ENCODE results near the gene JADE3.
"Not testable (repeated sequence)": the region's sequence is repeated elsewhere in the genome, so short reads cannot be mapped to it uniquely, and the experiment has no call there.

JADE3 gene

GRCh38 chrX:46929439-46930261, 17.4 kb downstream of the JADE3 start:
- no peak for DNase-seq (ENCODE audit: low read depth in 2 of 2, low spot score in 1 of 2)

- no peak for DNase-seq (ENCODE audit: low read depth in 2 of 2, low spot score in 1 of 2)
These were observed 23.1 kb downstream of the JADE3 start for GRCh38 chrX:46935295-46935694.

- no peak for DNase-seq (ENCODE audit: low read depth in 2 of 2, low spot score in 1 of 2)
These were observed 26.4 kb downstream of the JADE3 start for GRCh38 chrX:46938589-46938988.

- DNase-seq (ENCODE audit: low read depth in 2 of 2, low spot score in 1 of 2) = no peak
These were observed 29.1 kb downstream of the JADE3 start for GRCh38 chrX:46941341-46941740.

- no peak for DNase-seq (ENCODE audit: low read depth in 2 of 2, low spot score in 1 of 2)
These were observed 40.9 kb downstream of the JADE3 start for GRCh38 chrX:46953137-46953527.

GRCh38 chrX:46953597-46953996, 41.4 kb downstream of the JADE3 start:
- no peak for DNase-seq (ENCODE audit: low read depth in 2 of 2, low spot score in 1 of 2)

GRCh38 chrX:46954716-46955115, 42.5 kb downstream of the JADE3 start:
- no peak for DNase-seq (ENCODE audit: low read depth in 2 of 2, low spot score in 1 of 2)

GRCh38 chrX:46956589-46956988, 44.4 kb downstream of the JADE3 start:
- not testable (repeated sequence) for DNase-seq (ENCODE audit: low read depth in 2 of 2, low spot score in 1 of 2)

GRCh38 chrX:46957297-46957696, 45.1 kb downstream of the JADE3 start:
- DNase-seq (ENCODE audit: low read depth in 2 of 2, low spot score in 1 of 2) = no peak

GRCh38 chrX:46959101-46959500, 46.9 kb downstream of the JADE3 start:
- DNase-seq (ENCODE audit: low read depth in 2 of 2, low spot score in 1 of 2) = no peak

GRCh38 chrX:46959985-46960700, 47.9 kb downstream of the JADE3 start:
- no peak for DNase-seq (ENCODE audit: low read depth in 2 of 2, low spot score in 1 of 2)

- no peak for DNase-seq (ENCODE audit: low read depth in 2 of 2, low spot score in 1 of 2)
These were observed 48.9 kb downstream of the JADE3 start for GRCh38 chrX:46961097-46961496.

GRCh38 chrX:46961574-46962283, 49.5 kb downstream of the JADE3 start:
- DNase-seq (ENCODE audit: low read depth in 2 of 2, low spot score in 1 of 2) = no peak

- DNase-seq (ENCODE audit: low read depth in 2 of 2, low spot score in 1 of 2) = no peak
These were observed 53.0 kb downstream of the JADE3 start for GRCh38 chrX:46965125-46965758.

GRCh38 chrX:46967547-46967946, 55.3 kb downstream of the JADE3 start:
- DNase-seq (ENCODE audit: low read depth in 2 of 2, low spot score in 1 of 2) = no peak

GRCh38 chrX:46977046-46977445, 64.8 kb downstream of the JADE3 start:
- not testable (repeated sequence) for DNase-seq (ENCODE audit: low read depth in 2 of 2, low spot score in 1 of 2)

GRCh38 chrX:46978341-46979291, 66.4 kb downstream of the JADE3 start:
- peak; percentile 32 to 47 for DNase-seq (ENCODE audit: low read depth in 2 of 2, low spot score in 1 of 2)

- no peak for DNase-seq (ENCODE audit: low read depth in 2 of 2, low spot score in 1 of 2)
These were observed 72.5 kb downstream of the JADE3 start for GRCh38 chrX:46984705-46985104.

- DNase-seq (ENCODE audit: low read depth in 2 of 2, low spot score in 1 of 2) = no peak
These were observed 77.3 kb downstream of the JADE3 start for GRCh38 chrX:46989548-46989947.

- no peak for DNase-seq (ENCODE audit: low read depth in 2 of 2, low spot score in 1 of 2)
These were observed 79.4 kb downstream of the JADE3 start for GRCh38 chrX:46991664-46992063.
